Measurements from ENCODE around the gene ANKMY1. TPM values are rescaled to one million over a fixed set of nuclear protein-coding genes. Genes with fewer than 3 reads are reported as not detected.

Gene ANKMY1
- total and polyA plus RNA-seq, 2 donors (not counting 1 experiment from before 2014, with no cell fraction given) = 51.7 to 72.1 TPM

DNA sequence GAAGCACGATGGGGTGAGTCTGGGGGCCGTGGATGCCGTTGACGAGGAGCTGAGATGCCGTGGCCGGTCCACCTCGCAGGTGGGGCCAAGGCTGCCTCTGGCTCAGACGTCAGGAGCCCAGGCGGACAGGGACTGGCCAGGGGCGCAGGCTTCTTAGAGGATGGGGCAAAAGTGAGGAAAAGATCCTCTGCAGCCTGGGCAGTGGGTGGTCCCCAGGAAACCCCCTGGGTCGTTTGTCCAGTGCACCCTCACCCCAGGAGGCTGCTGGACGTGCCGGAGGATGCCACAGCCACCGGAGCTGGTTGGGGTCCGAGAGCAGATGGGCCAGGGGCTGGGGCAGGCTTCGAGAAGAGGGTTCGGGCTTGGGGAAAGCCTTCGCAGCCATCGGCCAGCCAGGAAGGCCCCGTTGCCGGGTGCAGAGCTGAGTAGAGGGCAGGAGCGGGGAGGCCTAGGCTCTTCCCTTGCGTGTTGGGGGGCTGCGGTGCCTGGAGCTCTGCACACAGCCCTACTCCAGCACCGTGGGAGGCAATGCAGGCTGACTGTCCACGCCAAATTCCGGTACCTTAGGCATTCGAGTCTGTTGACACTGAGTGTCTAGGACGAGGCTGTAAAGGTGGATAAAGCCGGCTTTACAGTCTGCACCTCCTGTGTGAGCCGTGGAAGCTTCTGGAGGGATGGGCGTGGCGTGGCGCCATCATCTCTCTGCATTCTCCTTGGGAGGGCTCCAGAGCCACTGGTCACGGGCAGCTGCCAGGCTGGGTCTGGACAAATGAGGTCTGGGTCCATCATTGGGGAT lies 103.5 kb downstream of the ANKMY1 start:
- TF ChIP-seq, protein P1, sequence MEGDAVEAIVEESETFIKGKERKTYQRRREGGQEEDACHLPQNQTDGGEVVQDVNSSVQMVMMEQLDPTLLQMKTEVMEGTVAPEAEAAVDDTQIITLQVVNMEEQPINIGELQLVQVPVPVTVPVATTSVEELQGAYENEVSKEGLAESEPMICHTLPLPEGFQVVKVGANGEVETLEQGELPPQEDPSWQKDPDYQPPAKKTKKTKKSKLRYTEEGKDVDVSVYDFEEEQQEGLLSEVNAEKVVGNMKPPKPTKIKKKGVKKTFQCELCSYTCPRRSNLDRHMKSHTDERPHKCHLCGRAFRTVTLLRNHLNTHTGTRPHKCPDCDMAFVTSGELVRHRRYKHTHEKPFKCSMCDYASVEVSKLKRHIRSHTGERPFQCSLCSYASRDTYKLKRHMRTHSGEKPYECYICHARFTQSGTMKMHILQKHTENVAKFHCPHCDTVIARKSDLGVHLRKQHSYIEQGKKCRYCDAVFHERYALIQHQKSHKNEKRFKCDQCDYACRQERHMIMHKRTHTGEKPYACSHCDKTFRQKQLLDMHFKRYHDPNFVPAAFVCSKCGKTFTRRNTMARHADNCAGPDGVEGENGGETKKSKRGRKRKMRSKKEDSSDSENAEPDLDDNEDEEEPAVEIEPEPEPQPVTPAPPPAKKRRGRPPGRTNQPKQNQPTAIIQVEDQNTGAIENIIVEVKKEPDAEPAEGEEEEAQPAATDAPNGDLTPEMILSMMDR (IDR thresholded peaks at IDR 0.05) = no peak
- no peak for TF ChIP-seq EZH2 (IDR thresholded peaks at IDR 0.05; ENCODE audit: borderline replicate concordance, insufficient read depth, low read depth, low read length, poor library complexity, severe bottlenecking)
- 18% methylated on average over 35 of the region's 35 CpGs for WGBS (ENCODE audit: insufficient coverage)
- no peaks in the 10 kb centered on the region for H3K79me2 ChIP-seq (ENCODE audit: control insufficient read depth, insufficient read depth, low read length)
- no peak overlapping the region for H2AFZ ChIP-seq (ENCODE audit: insufficient read depth, low read depth, low read length, poor library complexity, severe bottlenecking)
- no peaks in the 10 kb centered on the region for H3K9me3 Mint-ChIP-seq (ENCODE audit: insufficient read depth)
- intact Hi-C loops (cut with micrococcal nuclease) = no loop called here
- DNase-seq (peak; percentile 36), ATAC-seq (ENCODE audit: low read depth) (no peak)
- peak overlapping the region; percentile 63 for H3K4me2 ChIP-seq (replicated peaks; ENCODE audit: low read depth, low read length, poor library complexity, severe bottlenecking)
- H3K4me1 Mint-ChIP-seq = peaks cover 29% of the 10 kb centered on the region
- peaks cover 33% of the 10 kb centered on the region for H3K27me3 Mint-ChIP-seq
- H3K4me1 ChIP-seq (ENCODE audit: control insufficient read depth in 2 of 2, insufficient read depth in 2 of 2, low read length in 2 of 2) = peaks cover 26 to 32% of the 10 kb centered on the region in 2 donors
- peaks cover 0 to 63% (median 27%) of the 10 kb centered on the region in 4 experiments for H3K27me3 ChIP-seq (replicated peaks in 1 of 4; ENCODE audit: control extremely low read depth in 1 of 4, control insufficient read depth in 3 of 4, insufficient read depth in 4 of 4, low read length in 3 of 4)
- H3K27ac Mint-ChIP-seq = no peak overlapping the region
- peaks cover 0 to 10% (median 0%) of the 10 kb centered on the region in 3 donors for H3K9me3 ChIP-seq (ENCODE audit: control extremely low read depth in 1 of 3, control insufficient read depth in 2 of 3, insufficient read depth in 1 of 3, low read length in 2 of 3)
- ChIA-PET CTCF (no interaction called here), POLR2A (no interaction called here)
- no peaks in the 10 kb centered on the region for H4K20me1 ChIP-seq (ENCODE audit: control insufficient read depth, insufficient read depth, low read length, poor library complexity, severe bottlenecking)
- no peak overlapping the region for H3K9ac ChIP-seq (ENCODE audit: low read length)
- H3K27ac ChIP-seq (ENCODE audit: low read length in 2 of 2) = no peak overlapping the region
- H3K4me3 ChIP-seq (ENCODE audit: control extremely low read depth in 1 of 5, extremely low read depth in 1 of 5, insufficient read depth in 1 of 5, low read depth in 2 of 5, low read length in 4 of 5) = no peak overlapping the region
- H3K4me3 Mint-ChIP-seq = peak overlapping the region; percentile 82
- H3K36me3 ChIP-seq (replicated peaks in 1 of 2; ENCODE audit: control extremely low read depth in 1 of 2, control insufficient read depth in 1 of 2, extremely low read depth in 1 of 2, insufficient read depth in 2 of 2, low read length in 1 of 2) = no peaks in the 10 kb centered on the region

DNA sequence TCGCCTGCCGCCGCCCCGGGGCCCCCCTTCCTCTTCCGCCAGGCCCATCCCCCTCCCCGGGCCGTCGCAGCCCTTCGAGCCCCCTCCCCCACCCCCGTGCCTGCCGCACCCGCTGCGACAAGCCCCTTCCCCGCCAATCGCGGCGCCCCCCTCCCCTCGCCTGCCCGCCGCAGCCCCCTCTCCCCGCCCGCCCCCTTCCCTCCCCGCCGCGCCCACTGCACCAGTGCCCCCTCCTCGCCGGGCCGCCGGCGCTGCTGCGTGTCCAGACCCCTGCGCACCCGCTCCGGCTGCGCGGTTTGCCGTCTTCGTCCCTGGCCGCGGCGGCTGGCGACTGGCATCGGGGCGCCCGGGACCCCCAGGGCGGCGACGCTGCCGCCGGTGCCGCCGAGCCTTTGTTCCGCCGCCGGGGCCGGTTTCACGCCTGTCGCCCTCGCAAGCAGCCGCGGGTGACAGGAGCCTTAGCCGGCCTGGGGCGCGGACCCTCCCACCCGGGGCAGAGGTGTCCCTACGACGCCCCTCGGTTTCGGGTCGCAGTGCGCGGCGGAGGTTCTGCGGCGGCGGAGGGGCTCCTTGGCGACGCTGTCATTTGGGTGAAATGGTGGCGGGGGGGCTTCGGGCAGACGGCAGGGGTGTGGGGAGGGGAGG lies 104.2 kb downstream of the ANKMY1 start:
- Mint-ChIP-seq H3K9me3 (ENCODE audit: insufficient read depth) (no peaks in the 10 kb centered on the region), H3K4me1 (peaks cover 29% of the 10 kb centered on the region)
- H4K20me1 ChIP-seq (ENCODE audit: control insufficient read depth, insufficient read depth, low read length, poor library complexity, severe bottlenecking) = no peaks in the 10 kb centered on the region

More for the DNA sequence above, 104.2 kb downstream of the ANKMY1 start:
- ATAC-seq (ENCODE audit: low read depth) = no peak
- H2AFZ ChIP-seq (ENCODE audit: insufficient read depth, low read depth, low read length, poor library complexity, severe bottlenecking) = no peak overlapping the region
- peaks cover 0 to 10% (median 0%) of the 10 kb centered on the region in 3 donors for H3K9me3 ChIP-seq (ENCODE audit: control extremely low read depth in 1 of 3, control insufficient read depth in 2 of 3, insufficient read depth in 1 of 3, low read length in 2 of 3)
- no peak for DNase-seq
- Mint-ChIP-seq H3K4me3 (peak overlapping the region; percentile 82), H3K27ac (no peak overlapping the region), H3K27me3 (peaks cover 37% of the 10 kb centered on the region)
- peak overlapping the region; percentile 63 for H3K4me2 ChIP-seq (replicated peaks; ENCODE audit: low read depth, low read length, poor library complexity, severe bottlenecking)
- H3K4me3 ChIP-seq (ENCODE audit: control extremely low read depth in 1 of 5, extremely low read depth in 1 of 5, insufficient read depth in 1 of 5, low read depth in 2 of 5, low read length in 4 of 5) = no peak overlapping the region
- H3K36me3 ChIP-seq (replicated peaks in 1 of 2; ENCODE audit: control extremely low read depth in 1 of 2, control insufficient read depth in 1 of 2, extremely low read depth in 1 of 2, insufficient read depth in 2 of 2, low read length in 1 of 2) = no peaks in the 10 kb centered on the region
- no peaks in the 10 kb centered on the region for H3K79me2 ChIP-seq (ENCODE audit: control insufficient read depth, insufficient read depth, low read length)
- peaks cover 26 to 32% of the 10 kb centered on the region in 2 donors for H3K4me1 ChIP-seq (ENCODE audit: control insufficient read depth in 2 of 2, insufficient read depth in 2 of 2, low read length in 2 of 2)
- ChIA-PET CTCF (no interaction called here), POLR2A (no interaction called here)
- intact Hi-C loops (cut with micrococcal nuclease) = no loop called here
- TF ChIP-seq, protein P1 (IDR thresholded peaks at IDR 0.05) = no peak
- TF ChIP-seq EZH2 (IDR thresholded peaks at IDR 0.05; ENCODE audit: borderline replicate concordance, insufficient read depth, low read depth, low read length, poor library complexity, severe bottlenecking) = no peak
- 3% methylated on average over 57 of the region's 81 CpGs for whole genome bisulfite sequencing (ENCODE audit: insufficient coverage)
- no peak overlapping the region for H3K27ac ChIP-seq (ENCODE audit: low read length in 2 of 2)
- H3K27me3 ChIP-seq (replicated peaks in 1 of 4; ENCODE audit: control extremely low read depth in 1 of 4, control insufficient read depth in 3 of 4, insufficient read depth in 4 of 4, low read length in 3 of 4) = peaks cover 0 to 66% (median 27%) of the 10 kb centered on the region in 4 experiments
- H3K9ac ChIP-seq (ENCODE audit: low read length) = no peak overlapping the region
